Suprapubic skin (tissue), 4 donors: ENCODE data around the gene CIITA. TPM values are rescaled to one million over a fixed set of nuclear protein-coding genes. Genes with fewer than 3 reads are reported as not detected.

Experiments
- DNase-seq, 2 donors: peaks; one replicate each; pipeline ENCODE4 v3.0.0-alpha.2; 2019; ENCODE audit warnings: low spot score in 2 of 2
- H3K27ac ChIP-seq: fragments of 200-600 bp; sonication (generic); one replicate; pipeline ENCODE4 v1.5.1; 2019
- H3K27me3 ChIP-seq: fragments of 200-600 bp; sonication (generic); one replicate; pipeline ENCODE4 v1.5.1; 2019
- H3K36me3 ChIP-seq: fragments of 200-600 bp; sonication (generic); one replicate; pipeline ENCODE4 v1.5.1; 2019
- H3K4me1 ChIP-seq: fragments of 200-600 bp; sonication (generic); one replicate; pipeline ENCODE4 v1.5.1; 2019
- H3K4me3 ChIP-seq: fragments of 200-600 bp; sonication (generic); one replicate; pipeline ENCODE4 v1.5.1; 2019; ENCODE audit warnings: mild to moderate bottlenecking
- H3K9me3 ChIP-seq: fragments of 200-600 bp; sonication (generic); one replicate; pipeline ENCODE4 v1.5.1; 2019
- EP300 ChIP-seq: sonication (generic); formaldehyde crosslinking; IDR thresholded peaks from one replicate; pipeline ENCODE4 v1.6.1; 2017; ENCODE audit warnings: antibody characterized with exemption
- POLR2A ChIP-seq, 2 donors: fragments of 450-650 bp; IDR thresholded peaks; one replicate each; pipeline ENCODE4 v1.6.1; 2017; ENCODE audit warnings: antibody characterized with exemption in 2 of 2, mild to moderate bottlenecking in 2 of 2, moderate library complexity in 2 of 2
- POLR2AphosphoS5 ChIP-seq, 3 donors: sonication (generic); formaldehyde crosslinking; IDR thresholded peaks; one replicate each; pipeline ENCODE4 v1.6.1; 2017; ENCODE audit warnings: antibody characterized with exemption in 3 of 3
- WGBS: methylation state at CpG from one replicate; pipeline ENCODE4 v1.1.5; 2018; 5-methylcytosine and 5-hydroxymethylcytosine counted together
- total RNA-seq, 4 donors: library from RNA; depleted of rRNA; stranded (reverse); fragments of >200 nt; gene quantifications; one replicate each; pipeline ENCODE4 v1.1.0, GENCODE V29; 2016
- TF ChIP-seq, protein P1 (sequence below), 2 donors: fragments of 200-600 bp in 1 of 2; fragments of 450-650 bp in 1 of 2; sonication (generic) in 1 of 2; IDR thresholded peaks; one replicate each; pipeline ENCODE4 v1.5.1; 2016 to 2019; ENCODE audit warnings: antibody characterized with exemption in 2 of 2, mild to moderate bottlenecking in 1 of 2, moderate library complexity in 1 of 2

The CIITA gene
- total RNA-seq, 4 donors from 2014 or later, result 9.7 to 35.2 (median 18.5) TPM

DNA sequence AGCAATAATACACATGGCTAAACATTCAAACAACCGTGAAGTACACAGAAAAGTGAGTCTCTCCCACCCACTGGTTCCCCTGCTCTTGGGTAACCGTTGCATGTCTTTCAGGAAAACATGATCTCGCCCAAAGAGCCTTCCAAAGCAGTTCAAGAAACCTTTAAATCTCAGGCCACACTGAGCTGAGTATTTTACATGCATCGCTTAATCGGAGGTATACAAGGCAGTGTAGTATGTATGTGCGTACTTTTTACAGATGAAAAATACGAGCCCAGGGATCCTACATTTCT is 66.0 kb downstream of the CIITA start:
- peak overlapping the region; percentile 68 for H3K4me3 ChIP-seq
- no peak for DNase-seq
- H3K9me3 ChIP-seq, result no peaks in the 10 kb centered on the region
- WGBS, result 81% methylated on average over 7 of the region's 7 CpGs
- no peak for TF ChIP-seq POLR2AphosphoS5 (IDR thresholded peaks at IDR 0.05)
- no peak for TF ChIP-seq POLR2A (IDR thresholded peaks at IDR 0.05)
- TF ChIP-seq, protein P1, sequence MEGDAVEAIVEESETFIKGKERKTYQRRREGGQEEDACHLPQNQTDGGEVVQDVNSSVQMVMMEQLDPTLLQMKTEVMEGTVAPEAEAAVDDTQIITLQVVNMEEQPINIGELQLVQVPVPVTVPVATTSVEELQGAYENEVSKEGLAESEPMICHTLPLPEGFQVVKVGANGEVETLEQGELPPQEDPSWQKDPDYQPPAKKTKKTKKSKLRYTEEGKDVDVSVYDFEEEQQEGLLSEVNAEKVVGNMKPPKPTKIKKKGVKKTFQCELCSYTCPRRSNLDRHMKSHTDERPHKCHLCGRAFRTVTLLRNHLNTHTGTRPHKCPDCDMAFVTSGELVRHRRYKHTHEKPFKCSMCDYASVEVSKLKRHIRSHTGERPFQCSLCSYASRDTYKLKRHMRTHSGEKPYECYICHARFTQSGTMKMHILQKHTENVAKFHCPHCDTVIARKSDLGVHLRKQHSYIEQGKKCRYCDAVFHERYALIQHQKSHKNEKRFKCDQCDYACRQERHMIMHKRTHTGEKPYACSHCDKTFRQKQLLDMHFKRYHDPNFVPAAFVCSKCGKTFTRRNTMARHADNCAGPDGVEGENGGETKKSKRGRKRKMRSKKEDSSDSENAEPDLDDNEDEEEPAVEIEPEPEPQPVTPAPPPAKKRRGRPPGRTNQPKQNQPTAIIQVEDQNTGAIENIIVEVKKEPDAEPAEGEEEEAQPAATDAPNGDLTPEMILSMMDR (IDR thresholded peaks at IDR 0.05), result no peak
- no peak for TF ChIP-seq EP300
- H3K27ac ChIP-seq, result peak overlapping the region; percentile 83
- no peaks in the 10 kb centered on the region for H3K27me3 ChIP-seq
- peaks cover 79% of the 10 kb centered on the region for H3K4me1 ChIP-seq
- no peaks in the 10 kb centered on the region for H3K36me3 ChIP-seq

DNA sequence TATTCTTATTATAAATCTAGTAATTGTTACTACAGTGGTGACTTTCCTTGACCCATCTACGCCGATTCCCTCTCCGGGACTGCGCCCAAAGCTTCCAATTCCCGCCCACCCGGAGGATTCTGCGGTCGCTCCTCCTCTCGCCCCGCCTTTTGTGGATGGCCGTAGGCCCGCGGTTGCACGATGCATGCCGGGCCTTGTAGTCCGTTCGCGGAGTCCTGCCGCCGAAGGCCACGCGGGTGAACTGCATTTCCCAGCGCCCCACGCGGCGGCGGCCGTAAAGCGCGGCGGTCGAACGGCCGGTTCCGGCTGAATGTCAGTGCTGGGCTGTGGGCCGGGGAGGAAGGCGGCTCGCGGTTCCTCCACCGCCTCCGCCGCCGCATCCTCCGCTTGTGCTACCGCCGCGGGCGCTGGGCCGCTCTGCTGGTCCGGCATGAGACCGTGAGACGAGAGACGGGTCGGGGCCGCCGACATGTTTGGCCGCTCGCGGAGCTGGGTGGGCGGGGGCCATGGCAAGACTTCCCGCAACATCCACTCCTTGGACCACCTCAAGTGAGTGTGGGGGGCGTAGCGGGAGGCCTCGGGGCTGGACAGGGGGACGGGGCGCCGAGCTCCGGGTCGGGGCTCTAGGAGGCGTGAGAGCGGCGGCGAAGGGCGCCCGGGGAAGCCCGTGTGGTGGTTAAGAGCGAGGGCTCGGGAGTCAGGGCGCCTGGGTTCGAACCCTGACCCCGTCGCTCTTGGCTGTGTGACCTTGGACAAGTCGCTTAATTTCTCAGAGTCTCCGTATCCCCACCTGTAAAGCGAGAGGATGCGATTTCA is 67.5 kb downstream of the CIITA start, which contains the start of gene CLEC16A:
CLEC16A (plus strand) TSS at position 316 of the 816 bp plus-strand sequence; CDS start at position 470, 154 bp downstream.
- Histone ChIP-seq H3K27me3 (no peaks in the 10 kb centered on the region), H3K4me1 (peaks cover 72% of the 10 kb centered on the region), H3K36me3 (no peaks in the 10 kb centered on the region), H3K4me3 (peak within 1 kb of the TSS; percentile 93), H3K9me3 (no peaks in the 10 kb centered on the region), H3K27ac (peak within 1 kb of the TSS; percentile 83)
- DNase-seq, result peak; percentile 99
- TF ChIP-seq, protein P1 (IDR thresholded peaks at IDR 0.05), result no peak
- TF ChIP-seq POLR2AphosphoS5 (IDR thresholded peaks at IDR 0.05) (peak in 2 of 3 donors; percentile 90 to 93), EP300 (no peak), POLR2A (IDR thresholded peaks at IDR 0.05) (peak in 1 of 2 donors; percentile 54)
- under 1% methylated on average over 35 of the region's 86 CpGs for WGBS

GRCh38 chr16:10945065-10945787 is 68.2 kb downstream of the CIITA start:
- Histone ChIP-seq H3K4me1 (peaks cover 68% of the 10 kb centered on the region), H3K9me3 (no peaks in the 10 kb centered on the region), H3K36me3 (no peaks in the 10 kb centered on the region), H3K27me3 (no peaks in the 10 kb centered on the region), H3K27ac (no peak overlapping the region), H3K4me3 (peak overlapping the region; percentile 93)
- no peak for TF ChIP-seq EP300
- no peak for TF ChIP-seq POLR2A (IDR thresholded peaks at IDR 0.05)
- WGBS, result 30% methylated on average over 14 of the region's 14 CpGs
- DNase-seq, result no peak

DNA sequence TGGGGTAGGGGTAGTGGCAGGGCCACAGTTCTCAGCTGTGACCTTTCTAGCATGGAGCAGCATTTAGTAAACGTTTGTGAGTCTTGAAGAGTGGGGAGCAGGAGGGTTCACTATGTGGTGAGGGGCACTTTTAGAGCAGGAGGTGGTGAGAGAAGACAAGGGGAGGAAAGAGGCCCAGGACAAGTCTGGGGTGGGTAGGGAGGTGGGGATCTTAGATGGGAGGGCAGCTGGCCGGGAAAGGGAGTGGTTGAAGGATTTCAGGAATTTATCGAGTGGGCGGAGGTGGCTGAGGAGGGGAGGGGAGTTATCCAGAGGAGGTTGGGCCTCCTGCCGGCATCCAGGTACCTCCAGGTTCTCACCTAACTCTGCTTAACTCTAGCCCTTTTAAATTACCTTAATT is 69.3 kb downstream of the CIITA start:
- no peak for TF ChIP-seq EP300
- no peaks in the 10 kb centered on the region for H3K9me3 ChIP-seq
- H3K4me1 ChIP-seq, result peaks cover 61% of the 10 kb centered on the region
- DNase-seq, result no peak
- no peak overlapping the region for H3K4me3 ChIP-seq
- H3K27me3 ChIP-seq, result no peaks in the 10 kb centered on the region
- 32% methylated on average over 5 of the region's 5 CpGs for WGBS
- no peaks in the 10 kb centered on the region for H3K36me3 ChIP-seq
- no peak overlapping the region for H3K27ac ChIP-seq

GRCh38 chr16:10947211-10947787 is 70.3 kb downstream of the CIITA start:
- Histone ChIP-seq H3K36me3 (no peaks in the 10 kb centered on the region), H3K4me3 (no peak overlapping the region), H3K9me3 (no peaks in the 10 kb centered on the region), H3K27me3 (no peaks in the 10 kb centered on the region), H3K4me1 (peaks cover 58% of the 10 kb centered on the region), H3K27ac (no peak overlapping the region)
- TF ChIP-seq EP300 (no peak), POLR2AphosphoS5 (IDR thresholded peaks at IDR 0.05) (no peak)
- WGBS, result 92% methylated on average over 9 of the region's 10 CpGs
- no peak for DNase-seq

GRCh38 chr16:10949424-10949970 is 72.5 kb downstream of the CIITA start:
- TF ChIP-seq, protein P1 (IDR thresholded peaks at IDR 0.05), result peak in 1 of 2 donors; percentile 20
- TF ChIP-seq POLR2A (IDR thresholded peaks at IDR 0.05) (no peak), POLR2AphosphoS5 (IDR thresholded peaks at IDR 0.05) (no peak)
- no peak overlapping the region for H3K27ac ChIP-seq
- peaks cover 49% of the 10 kb centered on the region for H3K4me1 ChIP-seq
- no peaks in the 10 kb centered on the region for H3K27me3 ChIP-seq
- 81% methylated on average over 7 of the region's 7 CpGs for WGBS
- DNase-seq, result no peak
- no peaks in the 10 kb centered on the region for H3K36me3 ChIP-seq
- no peak overlapping the region for H3K4me3 ChIP-seq
- H3K9me3 ChIP-seq, result no peaks in the 10 kb centered on the region
